ENCODE results near the gene HSPB2. TPM values are rescaled to one million over a fixed set of nuclear protein-coding genes. Genes with fewer than 3 reads are reported as not detected.

Gene HSPB2
- total RNA-seq, 1 donor from 2014 or later, result not detected

DNA sequence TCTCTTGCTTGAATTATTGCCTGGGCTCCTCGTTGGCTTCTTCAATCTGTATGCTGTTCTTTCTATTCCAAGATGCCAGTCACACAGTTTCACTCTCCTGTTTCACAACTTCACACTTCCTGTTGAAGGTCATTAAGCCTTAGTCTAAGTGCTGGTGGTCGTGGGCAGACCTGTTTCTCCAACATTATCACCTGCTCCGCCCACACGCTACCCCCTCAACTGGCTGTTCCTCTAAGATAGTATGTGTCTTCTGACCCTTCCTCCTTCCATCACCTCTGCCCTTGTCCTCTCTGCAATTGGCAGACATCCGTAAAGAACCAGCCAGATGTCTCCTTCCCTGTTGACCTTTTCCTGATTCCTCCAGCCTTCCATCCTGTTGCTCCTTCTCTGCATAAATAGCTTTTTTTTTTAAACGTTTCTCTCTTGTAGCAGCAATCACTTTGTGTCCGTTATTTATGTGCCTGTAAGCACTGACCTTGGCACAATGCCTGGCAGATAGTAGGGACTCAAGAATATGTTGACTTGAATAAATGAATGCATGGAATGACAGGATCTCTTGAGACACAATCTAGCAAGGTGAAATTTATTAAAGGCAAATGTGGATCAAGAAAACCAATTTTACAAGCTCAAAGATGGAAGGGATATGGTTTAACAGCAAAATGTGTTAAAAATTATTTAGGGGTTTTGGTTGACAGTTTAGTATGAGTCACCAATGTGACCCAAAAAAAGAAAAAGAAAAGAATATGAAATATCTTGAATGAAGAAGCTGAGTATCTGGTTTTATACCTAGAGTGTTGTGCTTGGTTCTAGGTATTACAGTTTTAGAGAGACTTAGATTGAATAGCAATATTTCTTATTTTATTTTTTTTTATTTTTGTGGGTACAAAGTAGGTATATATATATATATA lies 37.2 kb downstream of the HSPB2 start:
- DNase-seq (ENCODE audit: low spot score), result no peak
- Mint-ChIP-seq H3K9me3 (ENCODE audit: unreplicated experiment) (no peaks in the 10 kb centered on the region), H3K4me3 (ENCODE audit: unreplicated experiment) (peak overlapping the region; percentile 13), H3K27ac (ENCODE audit: unreplicated experiment) (peak overlapping the region; percentile 68), H3K36me3 (ENCODE audit: low read depth, unreplicated experiment) (no peaks in the 10 kb centered on the region), H3K4me1 (ENCODE audit: unreplicated experiment) (peaks cover 19% of the 10 kb centered on the region), H3K27me3 (ENCODE audit: unreplicated experiment) (no peaks in the 10 kb centered on the region)
- TF ChIP-seq, protein P1, sequence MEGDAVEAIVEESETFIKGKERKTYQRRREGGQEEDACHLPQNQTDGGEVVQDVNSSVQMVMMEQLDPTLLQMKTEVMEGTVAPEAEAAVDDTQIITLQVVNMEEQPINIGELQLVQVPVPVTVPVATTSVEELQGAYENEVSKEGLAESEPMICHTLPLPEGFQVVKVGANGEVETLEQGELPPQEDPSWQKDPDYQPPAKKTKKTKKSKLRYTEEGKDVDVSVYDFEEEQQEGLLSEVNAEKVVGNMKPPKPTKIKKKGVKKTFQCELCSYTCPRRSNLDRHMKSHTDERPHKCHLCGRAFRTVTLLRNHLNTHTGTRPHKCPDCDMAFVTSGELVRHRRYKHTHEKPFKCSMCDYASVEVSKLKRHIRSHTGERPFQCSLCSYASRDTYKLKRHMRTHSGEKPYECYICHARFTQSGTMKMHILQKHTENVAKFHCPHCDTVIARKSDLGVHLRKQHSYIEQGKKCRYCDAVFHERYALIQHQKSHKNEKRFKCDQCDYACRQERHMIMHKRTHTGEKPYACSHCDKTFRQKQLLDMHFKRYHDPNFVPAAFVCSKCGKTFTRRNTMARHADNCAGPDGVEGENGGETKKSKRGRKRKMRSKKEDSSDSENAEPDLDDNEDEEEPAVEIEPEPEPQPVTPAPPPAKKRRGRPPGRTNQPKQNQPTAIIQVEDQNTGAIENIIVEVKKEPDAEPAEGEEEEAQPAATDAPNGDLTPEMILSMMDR (IDR thresholded peaks at IDR 0.05; ENCODE audit: unreplicated experiment), result no peak

DNA sequence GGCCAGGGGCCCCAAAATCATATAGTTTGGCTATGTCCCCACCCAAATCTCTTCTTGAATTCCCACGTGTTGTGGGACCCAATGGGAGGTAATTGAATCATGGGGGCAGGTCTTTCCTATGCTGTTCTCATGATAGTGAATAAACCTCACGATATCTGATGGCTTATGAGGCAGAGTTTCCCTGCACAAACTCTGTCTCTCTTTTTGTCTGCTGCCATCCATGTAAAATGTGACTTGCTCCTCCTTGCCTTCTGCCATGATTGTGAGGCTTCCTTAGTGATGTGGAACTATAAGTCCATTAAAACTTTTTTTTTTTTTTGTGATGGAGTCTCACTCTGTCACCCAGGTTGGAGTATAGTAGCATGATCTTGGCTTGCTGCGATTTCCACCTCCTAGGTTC lies 39.0 kb downstream of the HSPB2 start:
- H3K36me3 Mint-ChIP-seq (ENCODE audit: low read depth, unreplicated experiment), result no peaks in the 10 kb centered on the region
- H3K9me3 Mint-ChIP-seq (ENCODE audit: unreplicated experiment), result no peaks in the 10 kb centered on the region
- H3K27me3 Mint-ChIP-seq (ENCODE audit: unreplicated experiment), result no peaks in the 10 kb centered on the region
- no peak overlapping the region for H3K4me3 Mint-ChIP-seq (ENCODE audit: unreplicated experiment)
- H3K4me1 Mint-ChIP-seq (ENCODE audit: unreplicated experiment), result peaks cover 13% of the 10 kb centered on the region
- DNase-seq (ENCODE audit: low spot score), result no peak
- TF ChIP-seq, protein P1 (IDR thresholded peaks at IDR 0.05; ENCODE audit: unreplicated experiment), result no peak
- no peak overlapping the region for H3K27ac Mint-ChIP-seq (ENCODE audit: unreplicated experiment)

DNA sequence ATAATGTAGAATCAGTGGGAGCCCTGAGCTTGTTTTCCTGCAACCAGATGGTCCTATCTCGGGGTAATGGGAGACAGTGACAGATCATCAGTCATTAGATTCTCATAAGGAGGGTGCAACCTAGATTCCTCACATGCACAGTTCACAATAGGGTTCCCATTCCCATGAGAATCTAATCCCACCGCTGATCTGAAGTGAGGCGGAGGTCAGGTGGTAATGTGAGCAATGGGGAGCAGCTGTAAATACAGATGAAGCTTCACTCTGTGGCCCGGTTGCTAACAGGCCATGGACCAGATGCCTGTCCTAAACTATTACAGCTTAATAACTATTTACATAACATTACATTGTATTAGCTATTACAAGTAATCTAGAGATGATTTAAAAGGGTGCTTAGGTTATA lies 41.6 kb downstream of the HSPB2 start:
- Mint-ChIP-seq H3K27me3 (ENCODE audit: unreplicated experiment) (no peaks in the 10 kb centered on the region), H3K36me3 (ENCODE audit: low read depth, unreplicated experiment) (peaks cover 4% of the 10 kb centered on the region), H3K9me3 (ENCODE audit: unreplicated experiment) (no peaks in the 10 kb centered on the region), H3K4me1 (ENCODE audit: unreplicated experiment) (peaks cover 8% of the 10 kb centered on the region), H3K27ac (ENCODE audit: unreplicated experiment) (no peak overlapping the region), H3K4me3 (ENCODE audit: unreplicated experiment) (no peak overlapping the region)
- no peak for DNase-seq (ENCODE audit: low spot score)
- TF ChIP-seq, protein P1 (IDR thresholded peaks at IDR 0.05; ENCODE audit: unreplicated experiment), result no peak

DNA sequence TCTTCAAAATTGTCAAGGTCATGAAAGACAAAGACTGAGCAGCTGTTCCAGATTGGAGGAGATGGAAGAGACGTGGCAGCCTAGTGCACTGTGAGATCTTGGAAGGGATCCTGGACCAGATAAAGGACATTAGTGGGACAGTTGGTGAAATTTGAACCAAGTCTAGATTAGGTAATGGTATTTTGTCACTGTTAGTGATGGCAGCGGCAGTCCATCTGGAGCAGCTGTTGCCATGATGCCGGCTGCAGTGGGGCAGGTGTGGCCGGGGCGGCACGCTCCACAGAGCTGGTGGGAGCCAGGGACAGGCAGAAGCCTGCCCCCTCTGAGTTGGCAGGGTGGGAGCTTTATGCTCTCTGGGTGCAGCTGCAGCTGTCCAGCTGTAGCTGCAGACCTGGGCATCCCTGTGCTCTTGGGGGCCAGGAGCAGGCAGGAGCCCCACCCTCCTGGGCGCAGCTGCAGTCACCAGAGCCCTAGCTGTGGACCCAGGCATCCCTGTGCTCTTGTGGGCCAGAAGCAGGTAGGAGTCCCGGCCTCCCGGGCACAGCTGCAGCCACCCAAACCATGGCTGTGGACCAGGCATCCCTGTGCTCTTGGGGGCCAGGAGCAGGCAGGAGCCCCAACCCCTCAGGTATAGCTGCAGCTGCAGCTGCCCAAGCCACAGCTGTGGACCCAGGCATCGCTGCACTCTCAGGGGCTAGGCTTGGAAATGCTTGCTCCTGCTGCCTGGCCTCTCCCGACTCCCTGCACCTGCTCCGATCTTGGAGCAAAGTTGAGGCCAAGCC lies 45.3 kb downstream of the HSPB2 start:
- H3K27ac Mint-ChIP-seq (ENCODE audit: unreplicated experiment), result no peak overlapping the region
- H3K4me1 Mint-ChIP-seq (ENCODE audit: unreplicated experiment), result no peaks in the 10 kb centered on the region
- TF ChIP-seq, protein P1 (IDR thresholded peaks at IDR 0.05; ENCODE audit: unreplicated experiment), result no peak
- H3K9me3 Mint-ChIP-seq (ENCODE audit: unreplicated experiment), result no peaks in the 10 kb centered on the region
- no peak for DNase-seq (ENCODE audit: low spot score)
- peaks cover 9% of the 10 kb centered on the region for H3K36me3 Mint-ChIP-seq (ENCODE audit: low read depth, unreplicated experiment)
- H3K27me3 Mint-ChIP-seq (ENCODE audit: unreplicated experiment), result no peaks in the 10 kb centered on the region
- peak overlapping the region; percentile 28 for H3K4me3 Mint-ChIP-seq (ENCODE audit: unreplicated experiment)

Data from endothelial cell (in vitro differentiated cells).